ENCODE data around the gene NAXE.

- no peak for TF ChIP-seq CTCF (IDR thresholded peaks at IDR 0.05)
- TF ChIP-seq POLR2A (IDR thresholded peaks at IDR 0.05): no peak
Measured at GRCh38 chr1:156598125-156598524, 6.5 kb downstream of the NAXE start.

Measured in lower leg skin (tissue), 3 donors.